ENCODE measurements around the gene IL7R. TPM values are rescaled to one million over a fixed set of nuclear protein-coding genes. Genes with fewer than 3 reads are reported as not detected.

Gene IL7R
- total RNA-seq (2022; extraction: Qiagen RNA extraction) = 0.19 to 0.87 TPM (median 0.45 TPM) in 5 replicates

GRCh38 chr5:35856765-35857351, at the start of gene IL7R:
Gene IL7R, plus strand, starts transcription at chr5:35856891. Its CDS starts 87 bp downstream, at chr5:35856978.

Other genes starting within 250 kb of the IL7R start
- 1.2 to 2.6 TPM (median 2.0 TPM) in 5 replicates for gene SPEF2, start 239.0 kb upstream of the IL7R start, total RNA-seq (2022; extraction: Qiagen RNA extraction)
- gene CAPSL, start 81.7 kb downstream of the IL7R start, total RNA-seq (2022; extraction: Qiagen RNA extraction) = not detected in 5 replicates
- gene UGT3A1, start 134.5 kb downstream of the IL7R start, total RNA-seq (2022; extraction: Qiagen RNA extraction) = not detected in 5 replicates
- gene UGT3A2, start 210.0 kb downstream of the IL7R start, total RNA-seq (2022; extraction: Qiagen RNA extraction) = not detected in 5 replicates

Data from A549 treated with dexamethasone at 1 μM for 4 hours (cell line).